HepG2 (cell line): Measurements from ENCODE around the gene ALK. TPM values are rescaled to one million over a fixed set of nuclear protein-coding genes. Genes with fewer than 3 reads are reported as not detected.

Source experiments
- ATAC-seq: fragments of 200-7000 bp; cut with Tn5 transposase; 3 replicates; pipeline ENCODE4 v1.9.1; 2020; ENCODE audit warnings: mild to moderate bottlenecking, moderate library complexity
- BruUV-seq: library from RNA; stranded (reverse); fragments of 400-500 nt; replicated peaks from 2 replicates; lab custom pipeline; 2021; lab: Mats Ljungman, UMichigan
- CTCF ChIA-PET: fragments of 300-600 bp; formaldehyde crosslinking; extraction: SDS; loops from one replicate; lab custom pipeline; 2021; ENCODE audit warnings: low total read pairs, inconsistent platforms, low intra/inter-chr PET ratio; lab: Yijun Ruan, JAX
- POLR2A ChIA-PET: fragments of 350-600 bp; sonication (Branson Sonifier 250); formaldehyde crosslinking; loops from one replicate; lab custom pipeline; 2020; ENCODE audit warnings: antibody characterized with exemption, inconsistent platforms; lab: Yijun Ruan, JAX
- DNase-seq: peaks from one replicate; pipeline ENCODE4 v3.0.0-alpha.2; 2015; ENCODE audit warnings: low spot score
- FAIRE-seq: peaks from 3 replicates; lab custom pipeline; 2011; peaks lifted over from hg19 to GRCh38; lab: Jason Lieb, UNC
- H2AFZ ChIP-seq: one replicate; pipeline ENCODE4 v1.6.1; 2011; ENCODE audit warnings: low read length, inconsistent platforms
- H3K27ac ChIP-seq: fragments of 300-600 bp; 3 replicates; pipeline ENCODE4 v1.8.0; 2011; ENCODE audit warnings: mixed run types, mild to moderate bottlenecking, mixed read lengths, low read length, inconsistent platforms; ENCODE audit not compliant: insufficient read depth; ENCODE audit errors: extremely low read length
- H3K27me3 ChIP-seq, 2 experiments: fragments of 200-600 bp in 1 of 2; 2 replicates in 1 of 2; 3 replicates in 1 of 2; pipeline versions ENCODE4 v1.6.0 to v1.8.0; 2011; ENCODE audit warnings: low read length in 2 of 2, mild to moderate bottlenecking in 2 of 2, moderate library complexity in 2 of 2, inconsistent platforms in 1 of 2; ENCODE audit not compliant: insufficient read depth in 2 of 2, control insufficient read depth in 1 of 2
- H3K36me3 ChIP-seq, 2 experiments: fragments of 200-600 bp in 1 of 2; replicated peaks in 1 of 2; 2 replicates in 1 of 2; 3 replicates in 1 of 2; pipeline versions ENCODE4 v1.5.1 to v1.8.0; 2011; ENCODE audit warnings: low read length in 2 of 2, inconsistent platforms in 1 of 2; ENCODE audit not compliant: insufficient read depth in 2 of 2, control insufficient read depth in 1 of 2
- H3K4me1 ChIP-seq: 2 replicates; pipeline ENCODE4 v1.5.1; 2012; ENCODE audit warnings: low read length, inconsistent platforms; ENCODE audit not compliant: insufficient read depth
- H3K4me2 ChIP-seq: 2 replicates; pipeline ENCODE4 v1.6.0; 2011; ENCODE audit warnings: low read depth, low read length, inconsistent platforms
- H3K4me3 ChIP-seq, 3 experiments: fragments of 200-600 bp in 1 of 3; sonication (generic), shearing (Covaris generic) in 1 of 3; replicated peaks in 1 of 3; 2 replicates each; pipeline ENCODE4 v1.5.1; 2011 to 2016; ENCODE audit warnings: low read length in 3 of 3, inconsistent platforms in 2 of 3, low read depth in 2 of 3, mild to moderate bottlenecking in 2 of 3, control low read depth in 1 of 3, mixed read lengths in 1 of 3; ENCODE audit not compliant: insufficient read depth in 1 of 3
- H3K79me2 ChIP-seq: one replicate; pipeline ENCODE4 v1.6.1; 2011; ENCODE audit warnings: low read length, inconsistent platforms; ENCODE audit not compliant: insufficient read depth
- H3K9ac ChIP-seq: 2 replicates; pipeline ENCODE4 v1.6.0; 2011; ENCODE audit warnings: mild to moderate bottlenecking, low read depth, low read length, inconsistent platforms; ENCODE audit not compliant: insufficient read depth
- H3K9me3 ChIP-seq: 2 replicates; pipeline ENCODE4 v1.5.1; 2012; ENCODE audit warnings: mild to moderate bottlenecking, low read length
- H4K20me1 ChIP-seq: 2 replicates; pipeline ENCODE4 v1.6.0; 2011; ENCODE audit warnings: inconsistent platforms, mild to moderate bottlenecking, low read length, moderate library complexity; ENCODE audit not compliant: insufficient read depth
- HES4 ChIP-seq: sonication (generic); formaldehyde crosslinking; IDR thresholded peaks from 2 replicates; pipeline ENCODE4 v1.9.0; 2021; ENCODE audit warnings: mild to moderate bottlenecking, missing genetic modification reagents, borderline replicate concordance
- HNF4A ChIP-seq: sonication (generic); formaldehyde crosslinking; IDR thresholded peaks from 2 replicates; pipeline ENCODE4 v1.4.0; 2020; ENCODE audit warnings: missing genetic modification reagents
- MED1 ChIP-seq: sonication (generic); formaldehyde crosslinking; IDR thresholded peaks from 2 replicates; pipeline ENCODE4 v1.4.0; 2020; ENCODE audit warnings: missing genetic modification reagents
- RFXANK ChIP-seq: IDR thresholded peaks from 2 replicates; pipeline ENCODE4 v1.6.1; 2016
- SAFB2 ChIP-seq: sonication (generic); formaldehyde crosslinking; IDR thresholded peaks from 2 replicates; pipeline ENCODE4 v1.5.1; 2020; ENCODE audit warnings: missing genetic modification reagents, low read depth, mild to moderate bottlenecking, borderline replicate concordance
- STAT6 ChIP-seq: sonication (generic); formaldehyde crosslinking; IDR thresholded peaks from 2 replicates; pipeline ENCODE4 v1.4.0; 2020; ENCODE audit warnings: missing genetic modification reagents, mild to moderate bottlenecking, borderline replicate concordance
- XRCC5 ChIP-seq: fragments of 200-400 bp; formaldehyde crosslinking; optimal IDR thresholded peaks from 2 replicates; pipeline ENCODE3; 2017; ENCODE audit warnings: mild to moderate bottlenecking, low read length
- ZNF317 ChIP-seq: sonication (generic); formaldehyde crosslinking; IDR thresholded peaks from 2 replicates; pipeline ENCODE4 v1.5.0; 2020; ENCODE audit warnings: mild to moderate bottlenecking, missing genetic modification reagents
- ZNF383 ChIP-seq: sonication (generic); formaldehyde crosslinking; IDR thresholded peaks from 2 replicates; pipeline ENCODE4 v1.4.0; 2020; ENCODE audit warnings: missing genetic modification reagents, mild to moderate bottlenecking, borderline replicate concordance
- ZNF430 ChIP-seq: sonication (generic); formaldehyde crosslinking; IDR thresholded peaks from 2 replicates; pipeline ENCODE4 v1.9.0; 2021; ENCODE audit warnings: mild to moderate bottlenecking, missing genetic modification reagents
- ZNF441 ChIP-seq: sonication (generic); formaldehyde crosslinking; IDR thresholded peaks from 2 replicates; pipeline ENCODE4 v1.7.0; 2021; ENCODE audit warnings: missing genetic modification reagents, borderline replicate concordance
- ZNF740 ChIP-seq: sonication (generic); formaldehyde crosslinking; IDR thresholded peaks from 2 replicates; pipeline ENCODE4 v1.4.0; 2020; ENCODE audit warnings: missing genetic modification reagents
- WGBS: methylation state at CpG from one replicate; pipeline ENCODE4 v1.1.6; 2017; ENCODE audit warnings: low lambda C conversion rate; 5-methylcytosine and 5-hydroxymethylcytosine counted together
- in situ Hi-C: cut with HindIII; loops from 2 replicates; pipeline ENCODE4 v1.10.0; 2017; ENCODE audit warnings: low pct_unique_long_range_greater_than_20kb; ENCODE audit not compliant: extremely low pct_ligation_motif_present
- intact Hi-C: fragments of 100-400 bp; cut with micrococcal nuclease; formaldehyde crosslinking; loops from one replicate; pipeline ENCODE4 v1.10.0; 2022; ENCODE audit not compliant: unreplicated experiment
- polyA plus RNA-seq, 8 experiments: library from polyadenylated mRNA; depleted of rRNA in 3 of 8; stranded (reverse) in 7 of 8; unstranded in 1 of 8; fragments of >200 nt; fragmentation: Illumina TruSeq in 4 of 8; extraction: Trizol in 4 of 8; gene quantifications; 2 replicates each; pipeline versions ENCODE4 v1.2.1 to v1.2.3, GENCODE V29; 2011 to 2016; ENCODE audit warnings: low read depth in 4 of 8, missing spikeins in 1 of 8, mixed read lengths in 1 of 8; ENCODE audit not compliant: insufficient read depth in 1 of 8
- total RNA-seq, 5 experiments: library from RNA; depleted of rRNA; stranded (reverse); fragments of >200 nt; fragmentation: Illumina TruSeq; extraction: Trizol; gene quantifications; 2 replicates each; pipeline ENCODE4 v1.2.3, GENCODE V29; 2016; ENCODE audit warnings: low read depth in 1 of 5
- TF ChIP-seq, protein P1 (sequence below): sonication (generic); formaldehyde crosslinking; IDR thresholded peaks from 2 replicates; pipeline ENCODE4 v1.4.0; 2020; ENCODE audit warnings: missing genetic modification reagents, low read depth, mild to moderate bottlenecking, borderline replicate concordance

ALK gene
- total and polyA plus RNA-seq, 2 of the 13 experiments (the other 11 are each of a cell fraction or from before 2014, with no cell fraction given): not detected

- CTCF ChIA-PET: no interaction called here
- no peaks in the 10 kb centered on the region for H3K36me3 ChIP-seq
- ATAC-seq (no peak), DNase-seq (no peak), FAIRE-seq (no peak)
- WGBS: 8% methylated on average over 5 of the region's 5 CpGs
- no peak overlapping the region for H3K4me3 ChIP-seq
- BruUV-seq: no TSS peak
- intact Hi-C loops: no loop called here
- POLR2A ChIA-PET: no interaction called here
- no peaks in the 10 kb centered on the region for H4K20me1 ChIP-seq
- H3K27ac ChIP-seq: no peak overlapping the region
- H3K9ac ChIP-seq: no peak overlapping the region
- H3K27me3 ChIP-seq: peaks cover 0 to 6% of the 10 kb centered on the region in 2 experiments; a peak in 1 of 5 replicates
- in situ Hi-C loops: no loop called here
- no peak overlapping the region for H2AFZ ChIP-seq
- no peaks in the 10 kb centered on the region for H3K9me3 ChIP-seq
- no peaks in the 10 kb centered on the region for H3K79me2 ChIP-seq
- TF ChIP-seq MED1 (CRISPR knock-in tag) (no peak), HES4 (no peak), ZNF317 (CRISPR knock-in tag) (no peak)
- no peak overlapping the region for H3K4me2 ChIP-seq
- H3K4me1 ChIP-seq: no peaks in the 10 kb centered on the region
Observed at GRCh38 chr2:29560566-29560965, 360.8 kb downstream of the ALK start.

DNA sequence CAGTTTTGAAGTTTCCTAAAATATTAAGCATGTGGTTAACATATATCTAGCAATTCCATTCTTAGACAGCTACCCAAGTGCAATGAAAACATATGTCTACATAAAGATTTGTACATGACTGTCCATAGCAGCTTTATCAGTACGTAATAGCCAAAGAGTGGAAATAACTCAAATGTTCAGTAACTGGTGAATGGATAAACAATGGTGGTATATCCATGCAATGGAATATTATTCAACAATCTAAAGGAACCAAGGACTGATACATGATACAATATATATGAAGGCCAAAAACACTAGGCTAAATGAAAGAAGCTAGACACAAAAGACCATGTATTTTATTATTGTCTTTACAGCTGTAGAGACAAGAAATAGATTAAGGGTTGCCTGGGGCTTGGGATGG lies 361.4 kb downstream of the ALK start:
- Histone ChIP-seq H3K4me3 (no peak overlapping the region), H2AFZ (no peak overlapping the region), H3K27me3 (peaks cover 0 to under 1% of the 10 kb centered on the region in 2 experiments; a peak in 1 of 5 replicates), H3K4me2 (no peak overlapping the region), H3K36me3 (no peaks in the 10 kb centered on the region), H3K4me1 (no peaks in the 10 kb centered on the region), H3K27ac (no peak overlapping the region), H3K79me2 (no peaks in the 10 kb centered on the region), H4K20me1 (no peaks in the 10 kb centered on the region), H3K9me3 (no peaks in the 10 kb centered on the region), H3K9ac (no peak overlapping the region)
- no peak for DNase-seq
- CTCF ChIA-PET: no interaction called here
- in situ Hi-C loops: no loop called here
- POLR2A ChIA-PET: no interaction called here
- no TSS peak for BruUV-seq
- WGBS: 18% methylated on average over 1 of the region's 1 CpG
- no peak for FAIRE-seq
- intact Hi-C loops: no loop called here
- ATAC-seq: no peak
- TF ChIP-seq SAFB2 (no peak), ZNF383 (CRISPR knock-in tag) (no peak), RFXANK (CRISPR knock-in tag) (no peak), ZNF441 (CRISPR knock-in tag) (no peak), HNF4A (CRISPR knock-in tag) (no peak), XRCC5 (no peak), ZNF740 (no peak), ZNF430 (CRISPR knock-in tag) (no peak), STAT6 (no peak)
- TF ChIP-seq, protein P1, sequence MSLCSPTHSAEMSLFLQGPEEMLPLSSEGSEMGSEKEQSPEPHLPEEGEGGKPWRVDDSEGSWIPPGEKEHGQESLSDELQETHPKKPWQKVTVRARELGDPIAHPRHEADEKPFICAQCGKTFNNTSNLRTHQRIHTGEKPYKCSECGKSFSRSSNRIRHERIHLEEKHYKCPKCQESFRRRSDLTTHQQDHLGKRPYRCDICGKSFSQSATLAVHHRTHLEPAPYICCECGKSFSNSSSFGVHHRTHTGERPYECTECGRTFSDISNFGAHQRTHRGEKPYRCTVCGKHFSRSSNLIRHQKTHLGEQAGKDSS (CRISPR knock-in tag): no peak
